ENCODE results near the gene SASH1. TPM values are rescaled to one million over a fixed set of nuclear protein-coding genes. Genes with fewer than 3 reads are reported as not detected.
"Not testable (repeated sequence)": the region's sequence is repeated elsewhere in the genome, so short reads cannot be mapped to it uniquely, and the experiment has no call there.

SASH1 gene
- total and polyA plus RNA-seq, 2 donors, result 19.9 to 92.2 TPM

GRCh38 chr6:148389086-148389485 lies 46.4 kb downstream of the SASH1 start:
- Histone ChIP-seq H3K27ac (ENCODE audit: low read depth) (no peak overlapping the region), H3K4me3 (ENCODE audit: low read depth, low read length) (no peak overlapping the region), H3K36me3 (ENCODE audit: insufficient read depth) (no peaks in the 10 kb centered on the region), H3K4me1 (ENCODE audit: insufficient read depth) (no peaks in the 10 kb centered on the region)
- WGBS, result 94% methylated on average over 9 of the region's 9 CpGs
- no peak for DNase-seq (ENCODE audit: extremely low spot score)

GRCh38 chr6:148389917-148390316 lies 47.3 kb downstream of the SASH1 start:
- no peak overlapping the region for H3K27ac ChIP-seq (ENCODE audit: low read depth)
- no peaks in the 10 kb centered on the region for H3K36me3 ChIP-seq (ENCODE audit: insufficient read depth)
- no peaks in the 10 kb centered on the region for H3K4me1 ChIP-seq (ENCODE audit: insufficient read depth)
- WGBS, result 93% methylated on average over 12 of the region's 12 CpGs
- no peak for DNase-seq (ENCODE audit: extremely low spot score)
- H3K4me3 ChIP-seq (ENCODE audit: low read depth, low read length), result no peak overlapping the region

DNA sequence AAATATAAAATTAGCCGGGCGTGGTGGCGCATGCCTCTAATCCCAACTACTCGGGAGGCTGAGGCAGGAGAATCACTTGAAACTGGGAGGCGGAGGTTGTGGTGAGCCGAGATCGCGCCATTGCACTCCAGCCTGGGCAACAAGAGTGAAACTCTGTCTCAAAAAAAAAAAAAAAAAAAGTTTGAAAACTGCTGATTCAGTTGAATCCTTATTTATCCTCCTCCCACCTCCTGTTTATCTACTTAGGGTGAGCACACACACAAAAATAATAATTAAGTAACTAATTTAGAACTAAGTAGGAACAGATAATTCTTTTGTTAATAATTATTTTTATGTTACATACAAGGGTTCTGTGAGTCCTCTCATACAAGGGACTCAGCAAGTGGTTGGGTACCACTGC lies 49.5 kb downstream of the SASH1 start:
- not testable (repeated sequence) for DNase-seq (ENCODE audit: extremely low spot score); H3K4me3 ChIP-seq (ENCODE audit: low read depth, low read length); H3K36me3 ChIP-seq (ENCODE audit: insufficient read depth); H3K4me1 ChIP-seq (ENCODE audit: insufficient read depth); H3K27ac ChIP-seq (ENCODE audit: low read depth)
- 96% methylated on average over 8 of the region's 8 CpGs for WGBS

- Histone ChIP-seq H3K36me3 (ENCODE audit: insufficient read depth) (no peaks in the 10 kb centered on the region), H3K4me1 (ENCODE audit: insufficient read depth) (no peaks in the 10 kb centered on the region), H3K4me3 (ENCODE audit: low read depth, low read length) (no peak overlapping the region), H3K27ac (ENCODE audit: low read depth) (no peak overlapping the region)
- no peak for DNase-seq (ENCODE audit: extremely low spot score)
- WGBS, result 71% methylated on average over 3 of the region's 3 CpGs
These were observed 50.0 kb downstream of the SASH1 start for GRCh38 chr6:148392671-148393070.

DNA sequence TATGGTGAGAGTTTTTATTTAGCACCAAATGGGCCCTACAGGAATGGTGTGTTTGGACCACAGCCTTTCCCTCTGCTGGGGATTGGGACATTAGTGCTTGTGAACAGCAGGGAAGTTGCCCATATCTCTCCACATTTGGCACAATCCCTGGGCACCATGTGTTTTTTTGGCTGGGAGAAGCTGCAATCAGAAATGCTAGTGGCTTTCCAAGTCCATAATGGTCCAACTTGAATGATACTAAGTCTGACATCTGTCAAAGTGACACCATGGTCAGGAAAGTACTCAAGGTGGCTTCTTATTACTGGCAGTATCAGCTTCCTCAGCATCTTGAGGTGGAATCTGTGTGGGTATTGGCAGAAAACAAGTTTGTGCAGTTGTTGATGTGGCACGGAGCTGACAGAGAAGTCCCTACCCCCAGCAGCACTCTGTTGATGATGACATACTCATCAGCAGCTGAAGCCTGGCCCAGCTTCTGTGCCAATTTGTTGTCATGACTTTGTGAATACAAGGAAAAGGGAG lies 53.0 kb downstream of the SASH1 start:
- H3K4me1 ChIP-seq (ENCODE audit: insufficient read depth), result no peaks in the 10 kb centered on the region
- 73% methylated on average over 1 of the region's 1 CpG for WGBS
- H3K36me3 ChIP-seq (ENCODE audit: insufficient read depth), result no peaks in the 10 kb centered on the region
- H3K4me3 ChIP-seq (ENCODE audit: low read depth, low read length), result no peak overlapping the region
- no peak for DNase-seq (ENCODE audit: extremely low spot score)
- H3K27ac ChIP-seq (ENCODE audit: low read depth), result no peak overlapping the region

DNA sequence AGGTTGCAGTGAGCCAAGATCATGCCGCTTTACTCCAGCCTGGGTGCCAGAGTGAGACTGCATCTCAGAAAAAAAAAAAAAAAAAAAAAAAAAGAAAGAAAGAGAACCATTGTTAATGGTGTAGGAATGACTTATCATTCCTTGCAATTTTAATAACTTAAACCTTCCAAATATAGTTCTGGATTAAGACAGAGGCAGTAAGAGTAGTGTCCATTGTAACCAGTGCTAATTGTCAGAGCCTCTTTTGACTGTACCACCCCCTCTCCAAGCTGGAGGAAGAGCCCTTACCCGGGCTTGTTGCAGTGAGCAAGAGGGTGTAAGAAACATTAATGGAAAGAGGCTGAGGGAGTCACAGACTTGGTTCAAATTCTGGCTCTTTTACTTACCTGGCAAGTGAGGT lies 53.8 kb downstream of the SASH1 start:
- H3K36me3 ChIP-seq (ENCODE audit: insufficient read depth), result no peaks in the 10 kb centered on the region
- WGBS, result 97% methylated on average over 2 of the region's 2 CpGs
- H3K4me3 ChIP-seq (ENCODE audit: low read depth, low read length), result no peak overlapping the region
- no peak overlapping the region for H3K27ac ChIP-seq (ENCODE audit: low read depth)
- no peaks in the 10 kb centered on the region for H3K4me1 ChIP-seq (ENCODE audit: insufficient read depth)
- DNase-seq (ENCODE audit: extremely low spot score), result no peak

- H3K4me1 ChIP-seq (ENCODE audit: insufficient read depth), result no peaks in the 10 kb centered on the region
- H3K27ac ChIP-seq (ENCODE audit: low read depth), result no peak overlapping the region
- H3K4me3 ChIP-seq (ENCODE audit: low read depth, low read length), result no peak overlapping the region
- 84% methylated on average over 8 of the region's 8 CpGs for WGBS
- H3K36me3 ChIP-seq (ENCODE audit: insufficient read depth), result no peaks in the 10 kb centered on the region
- DNase-seq (ENCODE audit: extremely low spot score), result no peak
These were observed 54.3 kb downstream of the SASH1 start for GRCh38 chr6:148396926-148397325.

- H3K36me3 ChIP-seq (ENCODE audit: insufficient read depth), result no peaks in the 10 kb centered on the region
- no peak overlapping the region for H3K4me3 ChIP-seq (ENCODE audit: low read depth, low read length)
- H3K4me1 ChIP-seq (ENCODE audit: insufficient read depth), result no peaks in the 10 kb centered on the region
- 58% methylated on average over 6 of the region's 6 CpGs for WGBS
- H3K27ac ChIP-seq (ENCODE audit: low read depth), result no peak overlapping the region
- no peak for DNase-seq (ENCODE audit: extremely low spot score)
These were observed 55.6 kb downstream of the SASH1 start for GRCh38 chr6:148398244-148398643.

DNA sequence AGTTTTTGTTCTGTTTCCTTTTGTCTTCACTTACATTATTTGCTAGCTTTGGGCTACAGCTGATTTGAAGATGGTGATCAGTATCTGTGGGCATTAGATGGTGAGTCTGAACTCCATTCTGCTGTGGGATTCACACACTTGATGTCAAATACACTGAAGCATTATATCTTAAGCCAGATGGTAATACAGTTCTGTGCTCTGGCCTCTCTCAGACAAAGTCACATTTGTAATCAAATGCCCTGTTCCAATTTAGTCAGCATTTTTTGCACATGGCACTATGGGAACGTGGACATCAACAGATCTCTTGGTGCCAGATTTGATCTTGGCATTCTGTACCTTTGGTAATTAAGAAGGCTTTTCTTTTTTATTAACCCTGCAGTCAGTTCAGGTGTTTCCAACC lies 56.0 kb downstream of the SASH1 start:
- Histone ChIP-seq H3K4me3 (ENCODE audit: low read depth, low read length) (no peak overlapping the region), H3K27ac (ENCODE audit: low read depth) (no peak overlapping the region), H3K4me1 (ENCODE audit: insufficient read depth) (no peaks in the 10 kb centered on the region), H3K36me3 (ENCODE audit: insufficient read depth) (no peaks in the 10 kb centered on the region)
- 68% methylated on average over 1 of the region's 1 CpG for WGBS
- DNase-seq (ENCODE audit: extremely low spot score), result no peak

GRCh38 chr6:148401571-148401970 lies 58.9 kb downstream of the SASH1 start:
- 61% methylated on average over 3 of the region's 3 CpGs for WGBS
- H3K27ac ChIP-seq (ENCODE audit: low read depth), result no peak overlapping the region
- H3K4me3 ChIP-seq (ENCODE audit: low read depth, low read length), result no peak overlapping the region
- no peaks in the 10 kb centered on the region for H3K36me3 ChIP-seq (ENCODE audit: insufficient read depth)
- no peak for DNase-seq (ENCODE audit: extremely low spot score)
- H3K4me1 ChIP-seq (ENCODE audit: insufficient read depth), result no peaks in the 10 kb centered on the region

GRCh38 chr6:148404456-148405054 lies 61.9 kb downstream of the SASH1 start:
- DNase-seq (ENCODE audit: extremely low spot score), result no peak
- Histone ChIP-seq H3K36me3 (ENCODE audit: insufficient read depth) (no peaks in the 10 kb centered on the region), H3K4me3 (ENCODE audit: low read depth, low read length) (no peak overlapping the region), H3K4me1 (ENCODE audit: insufficient read depth) (no peaks in the 10 kb centered on the region), H3K27ac (ENCODE audit: low read depth) (no peak overlapping the region)
- WGBS, result 63% methylated on average over 10 of the region's 10 CpGs

GRCh38 chr6:148405894-148406293 lies 63.3 kb downstream of the SASH1 start:
- Histone ChIP-seq H3K4me1 (ENCODE audit: insufficient read depth) (no peaks in the 10 kb centered on the region), H3K4me3 (ENCODE audit: low read depth, low read length) (no peak overlapping the region), H3K36me3 (ENCODE audit: insufficient read depth) (no peaks in the 10 kb centered on the region), H3K27ac (ENCODE audit: low read depth) (no peak overlapping the region)
- no peak for DNase-seq (ENCODE audit: extremely low spot score)
- WGBS, result 83% methylated on average over 2 of the region's 2 CpGs

DNA sequence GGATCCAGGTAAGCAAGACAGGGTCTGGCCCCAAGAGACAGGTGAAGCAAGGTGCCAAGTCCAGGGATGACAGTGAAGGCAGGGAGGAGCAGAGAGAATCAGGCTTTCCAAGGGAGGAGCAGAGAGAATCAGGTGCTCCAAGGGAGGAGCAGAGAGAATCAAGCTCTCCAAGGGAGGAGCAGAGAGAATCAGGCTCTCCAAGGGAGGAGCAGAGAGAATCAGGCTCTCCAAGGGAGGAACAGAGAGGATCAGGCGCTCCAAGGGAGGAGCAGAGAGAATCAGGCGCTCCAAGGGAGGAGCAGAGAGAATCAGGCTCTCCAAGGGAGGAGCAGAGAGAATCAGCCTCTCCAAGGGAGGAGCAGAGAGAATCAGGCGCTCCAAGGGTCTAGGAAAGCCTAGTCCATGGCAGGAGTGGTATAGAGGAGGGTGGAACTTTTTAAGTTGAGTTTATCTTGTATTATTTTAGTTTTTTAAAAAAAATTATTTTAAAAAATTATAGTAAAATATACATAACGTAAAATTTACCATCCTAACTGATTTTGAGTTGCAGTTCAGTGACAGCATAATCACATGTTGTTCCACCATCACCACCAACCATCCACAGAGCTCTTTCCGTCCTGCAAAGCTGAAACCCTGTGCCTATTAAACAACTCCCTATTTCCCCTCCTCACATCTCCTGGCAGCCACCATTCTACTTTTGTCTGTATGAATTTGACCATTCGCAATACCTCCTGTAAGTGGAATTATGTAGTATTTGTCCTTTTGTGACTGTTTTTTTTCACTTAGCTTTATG lies 64.1 kb downstream of the SASH1 start:
- no peaks in the 10 kb centered on the region for H3K36me3 ChIP-seq (ENCODE audit: insufficient read depth)
- WGBS, result 76% methylated on average over 6 of the region's 6 CpGs
- DNase-seq (ENCODE audit: extremely low spot score), result no peak
- no peak overlapping the region for H3K4me3 ChIP-seq (ENCODE audit: low read depth, low read length)
- H3K4me1 ChIP-seq (ENCODE audit: insufficient read depth), result no peaks in the 10 kb centered on the region
- peak overlapping the region; percentile 16 for H3K27ac ChIP-seq (ENCODE audit: low read depth)

DNA sequence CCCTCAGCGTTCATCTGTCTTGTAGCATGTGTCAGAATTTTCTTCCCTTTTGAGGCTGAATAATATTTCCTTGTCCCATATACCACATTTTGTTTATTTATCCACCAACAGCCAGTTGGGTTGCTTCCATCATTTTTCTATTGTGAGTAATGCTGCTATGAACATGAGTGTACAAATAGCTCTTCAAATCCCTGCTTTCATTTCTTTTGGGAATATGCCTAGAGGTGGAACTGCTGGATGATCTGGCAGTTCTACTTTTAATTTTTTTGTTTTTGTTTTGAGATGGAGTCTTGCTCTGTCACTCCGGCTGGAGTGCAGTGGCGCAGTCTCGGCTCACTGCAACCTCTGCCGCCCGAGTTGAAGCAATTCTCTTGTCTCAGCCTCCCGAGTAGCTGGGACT lies 64.7 kb downstream of the SASH1 start:
- no peak overlapping the region for H3K4me3 ChIP-seq (ENCODE audit: low read depth, low read length)
- no peak overlapping the region for H3K27ac ChIP-seq (ENCODE audit: low read depth)
- DNase-seq (ENCODE audit: extremely low spot score), result no peak
- no peaks in the 10 kb centered on the region for H3K36me3 ChIP-seq (ENCODE audit: insufficient read depth)
- WGBS, result 59% methylated on average over 7 of the region's 7 CpGs
- no peaks in the 10 kb centered on the region for H3K4me1 ChIP-seq (ENCODE audit: insufficient read depth)
